GM12892 (cell line): ENCODE measurements around the gene TRPM2.

Experiments used
- POLR2A ChIP-seq: IDR thresholded peaks from 2 replicates; pipeline ENCODE4 v1.6.1; 2011; ENCODE audit warnings: low read depth, low read length, control low read depth
- POLR2AphosphoS5 ChIP-seq: IDR thresholded peaks from 2 replicates; pipeline ENCODE4 v1.6.1; 2011; ENCODE audit warnings: low read depth, low read length, control low read depth
- TAF1 ChIP-seq: IDR thresholded peaks from 2 replicates; pipeline ENCODE4 v1.6.1; 2011; ENCODE audit warnings: low read depth, mild to moderate bottlenecking, control low read depth, low read length, borderline replicate concordance

DNA sequence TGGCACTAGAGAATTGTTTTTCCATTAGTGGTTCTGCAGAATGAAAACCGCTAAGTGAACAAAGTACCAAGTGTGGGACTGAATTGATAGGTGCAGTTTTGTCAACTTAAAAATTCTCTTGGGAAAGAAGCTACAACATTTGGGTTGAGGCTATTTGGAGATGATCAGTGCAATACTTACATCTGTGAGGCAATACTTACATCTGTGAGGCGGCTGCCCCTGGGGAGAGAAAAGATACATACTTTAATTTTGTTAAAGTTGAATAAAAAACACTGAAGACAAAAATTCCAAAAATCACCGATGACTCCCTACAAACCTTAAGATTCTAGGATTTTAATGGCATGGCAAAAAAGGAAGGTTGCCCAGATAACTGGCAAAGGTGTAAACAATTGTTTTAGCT is 16.0 kb upstream of the TRPM2 start:
- TF ChIP-seq POLR2AphosphoS5, result no peak
- TF ChIP-seq POLR2A, result no peak
- TF ChIP-seq TAF1, result no peak
